GM12878 (cell line): ENCODE data around the gene RNASE7. TPM values are rescaled to one million over a fixed set of nuclear protein-coding genes. Genes with fewer than 3 reads are reported as not detected.

Experiments
- ATAC-seq: fragments of 200-7000 bp; cut with Tn5 transposase; 3 replicates; pipeline ENCODE4 v1.9.1; 2020; ENCODE audit warnings: mild to moderate bottlenecking, moderate library complexity
- BruUV-seq: library from RNA; stranded (reverse); fragments of 400-500 nt; replicated peaks from 2 replicates; lab custom pipeline; 2021; lab: Mats Ljungman, UMichigan
- CTCF ChIA-PET: fragments of 300-600 bp; sonication (Branson Sonifier 250); formaldehyde crosslinking; extraction: SDS; loops from one replicate; lab custom pipeline; 2021; ENCODE audit warnings: inconsistent platforms; lab: Yijun Ruan, JAX
- POLR2A ChIA-PET: fragments of 350-600 bp; formaldehyde crosslinking; extraction: SDS; loops from one replicate; lab custom pipeline; 2021; ENCODE audit warnings: inconsistent platforms; lab: Charles Lee
- RAD21 ChIA-PET: fragments of 300-600 bp; sonication (Branson Sonifier 250); formaldehyde crosslinking; loops from one replicate; lab custom pipeline; 2023; ENCODE audit warnings: antibody characterized with exemption; ENCODE audit not compliant: unreplicated experiment; lab: Charles Lee
- SMC1A ChIA-PET: fragments of 300-600 bp; sonication (Branson Sonifier 250); formaldehyde crosslinking; loops from one replicate; lab custom pipeline; 2023; ENCODE audit not compliant: unreplicated experiment, uncharacterized antibody; lab: Charles Lee
- DNase-seq: peaks from one replicate; pipeline ENCODE4 v3.0.0-alpha.2; 2011; ENCODE audit warnings: low read depth, low spot score
- FAIRE-seq: peaks from 3 replicates; lab custom pipeline; 2011; peaks lifted over from hg19 to GRCh38; lab: Jason Lieb, UNC
- H2AFZ ChIP-seq: 2 replicates; pipeline ENCODE4 v1.6.0; 2011; ENCODE audit warnings: low read depth, low read length, control low read depth; ENCODE audit not compliant: control insufficient read depth
- H3K27ac ChIP-seq: 2 replicates; pipeline ENCODE4 v1.5.1; 2011; ENCODE audit warnings: control low read depth; ENCODE audit not compliant: control insufficient read depth, insufficient read depth
- H3K27me3 ChIP-seq, 2 experiments: replicated peaks in 1 of 2; 2 replicates each; pipeline versions ENCODE4 v1.6.0 to v1.6.1; 2011; ENCODE audit warnings: low read length in 1 of 2; ENCODE audit not compliant: control insufficient read depth in 2 of 2, insufficient read depth in 2 of 2
- H3K36me3 ChIP-seq, 2 experiments: 2 replicates each; pipeline ENCODE4 v1.5.1; 2011; ENCODE audit warnings: low read length in 1 of 2; ENCODE audit not compliant: control insufficient read depth in 2 of 2, insufficient read depth in 2 of 2
- H3K4me1 ChIP-seq: 2 replicates; pipeline ENCODE4 v1.6.1; 2011; ENCODE audit warnings: mild to moderate bottlenecking, low read length, moderate library complexity, mixed read lengths; ENCODE audit not compliant: control insufficient read depth, insufficient read depth
- H3K4me2 ChIP-seq: 2 replicates; pipeline ENCODE4 v1.6.0; 2011; ENCODE audit warnings: control low read depth; ENCODE audit not compliant: control insufficient read depth, insufficient read depth
- H3K4me3 ChIP-seq: fragments of 200-600 bp; sonication (generic); 2 replicates; pipeline ENCODE4 v1.5.1; 2016
- H3K79me2 ChIP-seq: 2 replicates; pipeline ENCODE4 v1.6.0; 2011; ENCODE audit warnings: low read length; ENCODE audit not compliant: control insufficient read depth, insufficient read depth
- H3K9ac ChIP-seq: 2 replicates; pipeline ENCODE4 v1.8.0; 2011; ENCODE audit warnings: low read length, control low read depth, mixed read lengths; ENCODE audit not compliant: control insufficient read depth, insufficient read depth
- H3K9me3 ChIP-seq: replicated peaks from 3 replicates; pipeline ENCODE4 v1.5.1; 2011; ENCODE audit warnings: mild to moderate bottlenecking, low read length; ENCODE audit not compliant: control insufficient read depth, insufficient read depth
- H4K20me1 ChIP-seq: 2 replicates; pipeline ENCODE4 v1.6.0; 2011; ENCODE audit not compliant: control insufficient read depth, insufficient read depth
- CEBPB ChIP-seq, 2 experiments: fragments of 150-350 bp in 1 of 2; IDR thresholded peaks; 2 replicates each; pipeline ENCODE4 v1.6.1; 2012 to 2014; ENCODE audit warnings: low read depth in 2 of 2, low read length in 2 of 2, borderline replicate concordance in 1 of 2, inconsistent platforms in 1 of 2
- EED ChIP-seq: sonication (generic); IDR thresholded peaks from 2 replicates; pipeline ENCODE4 v1.6.1; 2016; ENCODE audit warnings: antibody characterized with exemption, low read depth
- GABPA ChIP-seq: IDR thresholded peaks from 2 replicates; pipeline ENCODE4 v1.6.1; 2014; ENCODE audit warnings: antibody characterized with exemption, low read depth, mild to moderate bottlenecking, inconsistent platforms
- JUND ChIP-seq: IDR thresholded peaks from 2 replicates; pipeline ENCODE4 v1.6.1; 2012; ENCODE audit warnings: low read depth, mild to moderate bottlenecking, low read length, improper control_type of control experiment, moderate library complexity
- MEF2A ChIP-seq: IDR thresholded peaks from 2 replicates; pipeline ENCODE4 v1.6.1; 2011; ENCODE audit warnings: low read depth, mild to moderate bottlenecking, low read length, moderate library complexity; ENCODE audit not compliant: insufficient read depth
- MLLT1 ChIP-seq: fragments of 450-650 bp; IDR thresholded peaks from 2 replicates; pipeline ENCODE4 v1.6.1; 2016; ENCODE audit warnings: mild to moderate bottlenecking
- NFYB ChIP-seq: IDR thresholded peaks from 2 replicates; pipeline ENCODE4 v1.6.1; 2011; ENCODE audit warnings: low read depth, mild to moderate bottlenecking, low read length, improper control_type of control experiment, moderate library complexity; ENCODE audit not compliant: insufficient read depth
- RFX5 ChIP-seq: IDR thresholded peaks from 2 replicates; pipeline ENCODE4 v1.6.1; 2011; ENCODE audit warnings: low read depth, low read length, improper control_type of control experiment
- SMARCA5 ChIP-seq: fragments of 450-650 bp; IDR thresholded peaks from 2 replicates; pipeline ENCODE4 v1.6.1; 2017; ENCODE audit warnings: mild to moderate bottlenecking
- SP1 ChIP-seq: IDR thresholded peaks from one replicate; pipeline ENCODE4 v1.6.1; 2011; ENCODE audit warnings: low read depth, low read length
- TCF3 ChIP-seq: IDR thresholded peaks from 2 replicates; pipeline ENCODE4 v1.6.1; 2012; ENCODE audit warnings: low read depth, mild to moderate bottlenecking, low read length, borderline replicate concordance; ENCODE audit not compliant: insufficient read depth
- YY1 ChIP-seq: IDR thresholded peaks from 2 replicates; pipeline ENCODE4 v1.6.1; 2011; ENCODE audit warnings: low read depth, mild to moderate bottlenecking, low read length
- WGBS: methylation state at CpG from one replicate; pipeline ENCODE4 v1.1.6; 2016; ENCODE audit warnings: low lambda C conversion rate; ENCODE audit not compliant: insufficient replicate concordance, insufficient coverage; ENCODE audit errors: missing lambda C conversion rate; 5-methylcytosine and 5-hydroxymethylcytosine counted together
- in situ Hi-C: fragments of 300-500 bp; cut with MboI; formaldehyde crosslinking; loops from 9 replicates; pipeline ENCODE4 v1.14.3; 2018; ENCODE audit warnings: mixed read lengths
- intact Hi-C: fragments of 100-400 bp; cut with micrococcal nuclease; formaldehyde crosslinking; loops from one replicate; pipeline ENCODE4 v1.14.2; 2022; ENCODE audit not compliant: unreplicated experiment
- polyA plus RNA-seq, 11 experiments: library from polyadenylated mRNA; depleted of rRNA in 4 of 11; unstranded in 6 of 11; stranded (reverse) in 5 of 11; fragments of >200 nt; fragmentation: Nextera tagmentation in 4 of 11; fragmentation: Illumina TruSeq in 1 of 11; extraction: Ambion mirVana in 4 of 11; extraction: Trizol in 1 of 11; gene quantifications; 1 replicate in 1 of 11; 2 replicates in 10 of 11; pipeline versions ENCODE4 v1.2.1 to v1.2.3, GENCODE V29; 2011 to 2016; ENCODE audit warnings: inconsistent platforms in 2 of 11, missing spikeins in 2 of 11, low read depth in 1 of 11
- total RNA-seq, 4 experiments: library from RNA; depleted of rRNA in 3 of 4; stranded (reverse); fragments of >200 nt in 3 of 4; fragmentation: Illumina TruSeq in 1 of 4; extraction: Trizol in 1 of 4; gene quantifications; 2 replicates each; pipeline versions ENCODE4 v1.2.1 to v1.2.3, GENCODE V29; 2013 to 2021

The RNASE7 gene
- total and polyA plus RNA-seq, 10 of the 15 experiments (the other 5 are each of a cell fraction or from before 2014, with no cell fraction given): not detected

- TF ChIP-seq SP1 (no peak), RFX5 (no peak), CEBPB (IDR thresholded peaks at IDR 0.05; ENCODE audit: borderline replicate concordance in 1 of 2, low read depth in 2 of 2, low read length in 2 of 2) (no peak), JUND (no peak), MLLT1 (no peak), NFYB (no peak), MEF2A (no peak), SMARCA5 (no peak), EED (no peak), YY1 (no peak), GABPA (no peak), TCF3 (no peak)
- in situ Hi-C loops (no loop called here), intact Hi-C loops (no loop called here)
- Histone ChIP-seq H3K79me2 (no peaks in the 10 kb centered on the region), H3K9me3 (no peaks in the 10 kb centered on the region), H3K9ac (no peak overlapping the region), H3K36me3 (no peaks in the 10 kb centered on the region), H3K27me3 (peaks cover 9 to 20% of the 10 kb centered on the region in 2 experiments), H3K4me3 (no peak overlapping the region), H3K27ac (no peak overlapping the region), H3K4me2 (no peak overlapping the region), H4K20me1 (no peaks in the 10 kb centered on the region), H3K4me1 (peaks cover 29% of the 10 kb centered on the region), H2AFZ (no peak overlapping the region)
- ChIA-PET POLR2A (no interaction called here), CTCF (interaction anchor here (0.8 to 5.6 kb wide), 5 partner anchors 19 to 65 kb away, joined by 3 to 100 read pairs (median 10); partner anchors contain the start of gene TMEM253), SMC1A (interaction anchor here (0.9 to 3.1 kb wide), 3 partner anchors 11 to 31 kb away, joined by 3 to 30 read pairs (median 9); no protein-coding TSS in a partner anchor), RAD21 (interaction anchor here (2.5 to 3.0 kb wide), 2 partner anchors 23 to 31 kb away, joined by 13 to 42 read pairs; no protein-coding TSS in a partner anchor)
- no peak for DNase-seq
- ATAC-seq: no peak
- BruUV-seq: no TSS peak
- no peak for FAIRE-seq
- WGBS: 80% methylated on average over 9 of the region's 9 CpGs
Observed at GRCh38 chr14:21072781-21073339, 30.7 kb downstream of the RNASE7 start.
